Measurements from ENCODE around the gene DNAH8. TPM values are rescaled to one million over a fixed set of nuclear protein-coding genes. Genes with fewer than 3 reads are reported as not detected.

DNAH8 gene
- total RNA-seq, 4 donors from 2014 or later: not detected

DNA sequence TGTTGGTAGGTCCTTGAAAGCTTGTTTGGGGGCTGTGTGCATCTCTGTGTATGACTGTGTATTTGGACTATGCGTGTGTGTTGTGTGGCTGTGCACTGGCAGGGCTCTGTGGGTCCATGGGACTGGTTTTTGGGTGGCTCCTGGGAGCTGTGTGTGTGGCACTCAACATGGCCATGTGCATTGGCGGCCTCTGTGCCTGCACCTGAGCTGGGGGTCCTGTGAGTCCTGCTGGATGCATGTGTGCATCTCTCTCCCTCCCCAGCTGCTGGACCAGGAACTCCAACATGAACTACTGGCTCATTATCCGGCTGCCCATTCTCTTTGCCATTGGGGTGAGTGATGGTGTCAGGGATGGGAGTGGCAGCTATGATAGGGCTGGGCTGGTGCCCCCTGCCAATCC lies 363.6 kb downstream of the DNAH8 start:
- Histone ChIP-seq H3K4me1 (no peaks in the 10 kb centered on the region), H3K9me3 (no peaks in the 10 kb centered on the region), H3K4me3 (no peak overlapping the region), H3K27ac (no peak overlapping the region), H3K27me3 (no peaks in the 10 kb centered on the region), H3K36me3 (no peaks in the 10 kb centered on the region)
- in situ Hi-C loops (cut with MboI; ENCODE audit: low sequenced_read_pairs in 4 of 4) (no loop called here), intact Hi-C loops (cut with DNase I; ENCODE audit: low total_unique reads) (no loop called here)
- DNase-seq (no peak), ATAC-seq (no peak)
- no peak for TF ChIP-seq POLR2A (IDR thresholded peaks at IDR 0.05)

DNA sequence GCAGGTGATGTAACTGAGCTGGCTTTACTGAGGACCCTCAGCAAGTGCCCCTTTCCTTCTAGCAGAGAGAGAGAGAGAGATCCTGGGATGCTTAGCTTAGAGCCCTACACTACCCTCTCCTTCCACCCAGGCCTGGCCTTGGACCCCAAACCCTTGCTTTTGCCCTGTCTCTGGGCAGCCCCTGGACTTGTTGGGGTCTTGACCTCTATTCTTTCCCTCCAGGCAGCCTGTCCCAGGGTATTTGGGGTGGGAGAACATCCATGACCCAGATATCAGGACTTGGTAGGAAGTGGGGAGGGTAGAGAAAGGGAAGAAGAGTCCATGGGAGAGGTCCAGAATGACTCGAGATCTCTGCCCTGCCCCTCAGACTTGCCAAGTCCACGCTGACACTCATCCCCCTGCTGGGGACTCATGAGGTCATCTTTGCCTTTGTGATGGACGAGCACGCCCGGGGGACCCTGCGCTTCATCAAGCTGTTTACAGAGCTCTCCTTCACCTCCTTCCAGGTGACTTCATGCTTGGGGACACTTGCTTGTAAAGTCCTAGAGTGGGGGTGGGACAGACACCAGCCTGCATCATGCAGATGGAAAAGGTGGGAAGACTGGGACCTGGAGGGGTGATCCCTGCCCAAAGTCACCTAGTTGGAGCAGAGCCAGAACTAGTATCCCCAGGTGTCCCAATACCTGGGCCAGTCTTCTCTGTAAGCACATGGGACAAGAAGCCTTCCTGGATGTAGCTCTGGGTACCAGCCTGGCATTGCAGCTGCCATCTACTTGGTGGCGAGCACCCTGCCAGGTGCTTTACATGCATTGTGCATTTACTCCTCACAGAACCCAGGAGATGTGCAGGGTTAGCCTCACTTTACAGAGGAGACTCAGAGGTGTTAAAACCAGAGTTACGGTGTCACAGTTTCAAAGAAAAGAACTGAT lies 364.4 kb downstream of the DNAH8 start:
- intact Hi-C loops (cut with DNase I; ENCODE audit: low total_unique reads) (no loop called here), in situ Hi-C loops (cut with MboI; ENCODE audit: low sequenced_read_pairs in 4 of 4) (no loop called here)
- H3K9me3 ChIP-seq: no peaks in the 10 kb centered on the region
- no peak overlapping the region for H3K27ac ChIP-seq
- no peak for ATAC-seq
- no peak for DNase-seq
- no peaks in the 10 kb centered on the region for H3K27me3 ChIP-seq
- H3K4me1 ChIP-seq: no peaks in the 10 kb centered on the region
- TF ChIP-seq, protein P1, sequence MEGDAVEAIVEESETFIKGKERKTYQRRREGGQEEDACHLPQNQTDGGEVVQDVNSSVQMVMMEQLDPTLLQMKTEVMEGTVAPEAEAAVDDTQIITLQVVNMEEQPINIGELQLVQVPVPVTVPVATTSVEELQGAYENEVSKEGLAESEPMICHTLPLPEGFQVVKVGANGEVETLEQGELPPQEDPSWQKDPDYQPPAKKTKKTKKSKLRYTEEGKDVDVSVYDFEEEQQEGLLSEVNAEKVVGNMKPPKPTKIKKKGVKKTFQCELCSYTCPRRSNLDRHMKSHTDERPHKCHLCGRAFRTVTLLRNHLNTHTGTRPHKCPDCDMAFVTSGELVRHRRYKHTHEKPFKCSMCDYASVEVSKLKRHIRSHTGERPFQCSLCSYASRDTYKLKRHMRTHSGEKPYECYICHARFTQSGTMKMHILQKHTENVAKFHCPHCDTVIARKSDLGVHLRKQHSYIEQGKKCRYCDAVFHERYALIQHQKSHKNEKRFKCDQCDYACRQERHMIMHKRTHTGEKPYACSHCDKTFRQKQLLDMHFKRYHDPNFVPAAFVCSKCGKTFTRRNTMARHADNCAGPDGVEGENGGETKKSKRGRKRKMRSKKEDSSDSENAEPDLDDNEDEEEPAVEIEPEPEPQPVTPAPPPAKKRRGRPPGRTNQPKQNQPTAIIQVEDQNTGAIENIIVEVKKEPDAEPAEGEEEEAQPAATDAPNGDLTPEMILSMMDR (IDR thresholded peaks at IDR 0.05 in 4 of 5, conservative IDR thresholded peaks at IDR 0.05 in 1 of 5): no peak
- TF ChIP-seq POLR2A (IDR thresholded peaks at IDR 0.05): no peak
- no peaks in the 10 kb centered on the region for H3K36me3 ChIP-seq
- no peak overlapping the region for H3K4me3 ChIP-seq

Other genes with a start within 250 kb of the DNAH8 start
- gene BTBD9, start 75.4 kb upstream of the DNAH8 start, total RNA-seq: 10 to 100 TPM in 1 of 4 donors, 1 to 10 TPM in 3; 5.5 to 14.1 (median 6.3) TPM
- gene GLO1, start 12.2 kb upstream of the DNAH8 start, total RNA-seq: 100 to 1,000 TPM in 2 of 4 donors, 10 to 100 TPM in 2; 86.3 to 138 (median 116) TPM

Data from gastrocnemius medialis (tissue), 4 donors.